HG03571 (cell line): ENCODE measurements around the gene SLC22A1.
"Not testable (repeated sequence)": the region's sequence is repeated elsewhere in the genome, so short reads cannot be mapped to it uniquely, and the experiment has no call there.

Source experiments
- ATAC-seq: cut with Tn5 transposase; IDR thresholded peaks from one replicate; pipeline ENCODE4 v1.9.1; 2021; ENCODE audit not compliant: unreplicated experiment

Gene SLC22A1

GRCh38 chr6:160121981-160122380 lies 366 bp downstream of the SLC22A1 start:
- ATAC-seq = no peak

- ATAC-seq = no peak
These were observed 1.1 kb downstream of the SLC22A1 start for GRCh38 chr6:160122744-160123143.

GRCh38 chr6:160124007-160124406 lies 2.4 kb downstream of the SLC22A1 start:
- ATAC-seq = no peak

GRCh38 chr6:160124605-160125004 lies 3.0 kb downstream of the SLC22A1 start:
- ATAC-seq = no peak

DNA sequence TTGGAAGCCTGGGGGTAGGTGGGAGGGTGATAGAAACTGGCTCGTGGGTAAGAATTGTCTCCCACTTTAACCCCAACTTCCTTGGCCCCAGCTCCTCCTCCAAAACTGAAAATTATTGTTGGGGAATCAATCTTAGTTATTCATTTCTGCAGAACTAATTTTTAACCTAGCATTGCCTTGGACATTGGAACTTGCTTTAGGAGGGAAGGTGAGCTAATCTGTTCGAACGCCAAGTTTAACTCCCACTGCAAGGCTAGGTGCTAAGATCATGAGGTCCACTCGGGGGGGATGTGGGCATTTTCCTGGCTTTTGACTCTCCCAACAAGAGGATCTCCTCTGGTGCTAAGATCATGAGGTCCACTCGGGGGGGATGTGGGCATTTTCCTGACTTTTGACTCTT lies 3.5 kb downstream of the SLC22A1 start:
- ATAC-seq = not testable (repeated sequence)

- no peak for ATAC-seq
These were observed 5.9 kb downstream of the SLC22A1 start for GRCh38 chr6:160127270-160128124.

GRCh38 chr6:160128125-160128683 lies 6.6 kb downstream of the SLC22A1 start:
- no peak for ATAC-seq

- no peak for ATAC-seq
These were observed 7.4 kb downstream of the SLC22A1 start for GRCh38 chr6:160128879-160129516.

GRCh38 chr6:160129881-160130615 lies 8.4 kb downstream of the SLC22A1 start:
- ATAC-seq = no peak

DNA sequence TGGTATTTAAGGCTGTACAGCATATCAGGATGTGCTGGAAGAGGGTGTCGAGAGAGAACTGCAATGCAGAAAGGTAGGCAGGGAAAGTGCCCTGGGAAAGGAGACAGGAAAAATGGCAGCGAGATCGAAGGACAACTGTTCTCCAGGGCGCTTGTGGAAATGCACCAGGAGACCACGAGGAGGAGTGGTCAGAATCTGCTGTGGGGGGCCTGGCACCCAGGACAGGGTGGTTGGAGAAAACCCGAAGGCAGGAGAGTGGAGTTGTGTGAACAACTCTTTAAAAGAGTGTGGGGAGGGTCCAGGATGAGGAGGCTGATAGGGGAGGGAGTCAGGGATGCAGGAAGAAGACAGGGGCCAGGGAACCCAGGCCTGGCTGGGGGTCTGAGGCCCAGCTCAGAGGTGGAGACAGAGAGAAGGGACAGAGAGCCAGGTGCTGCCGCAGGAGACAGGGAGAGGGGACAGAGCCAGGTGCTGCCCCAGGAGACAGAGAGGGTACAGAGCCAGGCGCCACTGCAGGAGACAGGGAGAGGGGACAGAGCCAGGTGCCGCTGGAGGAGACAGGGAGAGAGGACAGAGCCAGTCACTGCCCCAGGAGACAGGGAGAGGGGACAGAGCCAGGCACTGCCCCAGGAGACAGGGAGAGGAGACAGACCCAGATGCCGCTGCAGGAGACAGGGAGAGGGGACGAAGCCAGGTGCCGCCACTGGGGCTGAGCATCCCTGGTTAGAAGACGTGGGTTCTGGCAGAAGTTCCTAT lies 9.3 kb downstream of the SLC22A1 start:
- ATAC-seq = no peak

GRCh38 chr6:160131636-160132296 lies 10.2 kb downstream of the SLC22A1 start:
- ATAC-seq = no peak

DNA sequence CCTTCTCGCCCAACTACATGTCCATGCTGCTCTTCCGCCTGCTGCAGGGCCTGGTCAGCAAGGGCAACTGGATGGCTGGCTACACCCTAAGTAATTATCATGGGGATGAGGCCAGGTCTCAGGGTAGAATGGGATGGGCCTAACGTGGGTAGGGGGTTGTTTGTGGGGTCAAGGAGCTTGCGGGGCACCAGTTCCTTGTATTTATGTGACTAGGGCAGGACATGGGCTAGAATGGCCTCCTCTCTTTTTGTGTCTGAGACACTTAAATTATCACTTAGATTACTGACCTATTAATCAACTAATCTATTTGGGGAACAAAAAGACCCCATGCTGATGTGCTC lies 10.7 kb downstream of the SLC22A1 start:
- no peak for ATAC-seq

DNA sequence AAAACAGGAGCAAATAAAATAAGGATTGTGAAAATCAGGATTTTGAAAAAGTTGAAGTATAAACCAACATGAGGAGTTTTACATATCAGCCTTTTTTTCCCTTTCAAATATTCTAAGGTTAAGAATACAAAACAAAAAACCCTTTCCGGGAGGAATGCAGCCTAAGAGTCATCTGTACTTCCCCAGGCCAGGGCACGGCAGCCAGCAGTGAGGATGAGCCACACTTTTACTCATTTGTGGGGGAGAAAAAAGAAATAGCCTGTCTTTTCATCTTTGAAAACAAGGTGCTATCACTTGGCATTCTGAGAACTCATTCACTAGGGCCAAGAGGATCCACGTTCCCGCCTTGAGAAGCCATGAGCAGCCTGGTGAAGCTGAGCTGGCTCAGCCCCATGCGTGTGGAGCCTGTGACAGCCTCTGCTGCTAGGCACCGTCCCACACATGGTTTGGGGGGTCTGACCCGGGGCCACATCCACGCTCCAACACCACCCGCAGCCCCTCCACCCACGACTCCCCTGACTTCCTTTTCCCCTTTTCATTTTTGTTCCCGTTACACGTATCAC lies 11.2 kb downstream of the SLC22A1 start:
- no peak for ATAC-seq

GRCh38 chr6:160133441-160134336 lies 12.1 kb downstream of the SLC22A1 start:
- no peak for ATAC-seq

GRCh38 chr6:160134337-160134751 lies 12.7 kb downstream of the SLC22A1 start:
- ATAC-seq = not testable (repeated sequence)

DNA sequence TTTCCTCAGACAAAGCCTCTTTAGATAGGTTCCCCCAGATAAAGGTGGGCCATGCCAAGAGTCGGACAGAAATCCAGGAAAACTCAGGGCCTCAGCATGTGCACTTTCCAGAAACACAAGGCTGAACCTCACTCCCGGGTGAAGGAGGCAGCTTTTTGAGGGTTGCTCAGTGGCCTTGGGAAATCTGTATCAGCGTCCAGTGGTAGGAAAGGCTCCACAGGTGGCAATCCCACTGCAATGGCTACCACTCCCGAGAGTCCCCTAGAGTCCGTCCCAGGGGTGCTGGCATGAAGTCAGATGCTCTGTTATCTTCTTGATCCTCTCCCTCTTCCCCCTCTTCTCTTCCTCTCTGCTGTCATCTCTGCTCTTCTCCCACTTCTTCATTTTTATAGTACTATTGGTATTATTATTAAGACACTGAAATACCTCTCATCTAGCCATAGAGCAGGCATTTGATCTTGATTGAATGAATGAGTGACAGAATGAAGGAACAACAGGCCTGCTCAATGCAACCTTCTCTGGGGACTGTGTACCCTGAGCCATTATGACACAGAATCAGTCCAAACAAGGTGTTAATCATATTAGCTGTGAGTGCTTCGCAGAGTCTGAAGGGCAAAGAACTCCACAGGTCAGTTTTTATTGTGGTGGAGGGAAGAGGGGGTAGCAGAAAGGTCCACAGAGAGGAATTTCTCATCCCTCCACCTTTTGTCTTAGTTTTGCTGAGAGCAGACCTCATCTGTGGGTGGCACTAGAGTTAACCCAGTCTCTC lies 13.3 kb downstream of the SLC22A1 start:
- ATAC-seq = no peak

DNA sequence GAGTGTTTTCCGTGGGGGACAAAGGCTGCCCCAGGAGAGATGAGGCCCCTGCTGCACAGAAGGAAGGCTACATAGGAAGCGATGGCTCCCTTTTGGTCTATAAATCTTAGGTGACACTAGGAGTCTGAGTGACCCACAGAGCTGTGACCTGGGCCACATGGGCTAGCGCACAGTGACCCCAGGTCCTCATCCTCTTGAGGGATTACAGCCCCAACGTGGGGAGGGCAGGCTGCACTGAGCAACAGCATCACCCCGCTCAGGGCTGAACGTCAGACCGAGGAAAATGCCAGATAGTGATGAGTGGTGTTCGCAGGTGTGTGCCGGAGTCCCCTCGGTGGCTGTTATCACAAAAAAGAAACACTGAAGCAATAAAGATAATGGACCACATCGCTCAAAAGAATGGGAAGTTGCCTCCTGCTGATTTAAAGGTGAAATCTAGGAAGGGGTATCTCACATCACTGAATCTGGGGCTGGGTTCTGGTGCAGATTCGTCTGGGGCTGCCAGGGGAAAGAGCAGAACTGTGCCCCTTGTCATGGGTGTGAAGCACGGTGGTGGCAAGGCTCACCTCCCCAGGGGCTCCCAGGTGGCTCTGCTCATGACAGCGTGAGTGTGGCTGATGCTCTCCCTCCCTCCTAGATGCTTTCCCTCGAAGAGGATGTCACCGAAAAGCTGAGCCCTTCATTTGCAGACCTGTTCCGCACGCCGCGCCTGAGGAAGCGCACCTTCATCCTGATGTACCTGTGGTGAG lies 14.5 kb downstream of the SLC22A1 start:
- no peak for ATAC-seq
